ENCODE measurements around the gene MCCC1.
"Not testable (repeated sequence)": the region's sequence is repeated elsewhere in the genome, so short reads cannot be mapped to it uniquely, and the experiment has no call there.

Gene MCCC1

DNA sequence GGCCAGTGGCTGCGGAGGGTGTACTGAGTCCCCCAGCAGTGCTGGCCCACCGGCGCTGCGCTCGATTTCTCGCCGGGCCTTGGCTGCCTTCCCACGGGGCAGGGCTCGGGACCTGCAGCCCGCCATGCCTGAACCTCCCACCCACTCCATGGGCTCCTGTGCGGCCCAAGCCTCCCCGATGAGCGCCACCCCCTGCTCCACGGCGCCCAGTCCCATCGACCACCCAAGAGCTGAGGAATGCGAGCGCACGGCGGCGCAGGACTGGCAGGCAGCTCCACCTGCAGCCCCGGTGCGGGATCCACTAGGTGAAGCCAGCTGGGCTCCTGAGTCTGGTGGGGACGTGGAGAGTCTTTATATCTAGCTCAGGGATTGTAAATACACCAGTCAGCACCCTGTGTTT lies 1.7 kb upstream of the MCCC1 start:
- DNase-seq, result not testable (repeated sequence)

- DNase-seq, result no peak
These were observed 1.1 kb upstream of the MCCC1 start for GRCh38 chr3:183100376-183100775.

- no peak for DNase-seq
These were observed 525 bp upstream of the MCCC1 start for GRCh38 chr3:183099838-183100204.

GRCh38 chr3:183098536-183099025 lies 715 bp downstream of the MCCC1 start:
- no peak for DNase-seq

- DNase-seq, result no peak
These were observed 4.6 kb downstream of the MCCC1 start for GRCh38 chr3:183094711-183095110.

GRCh38 chr3:183092256-183092655 lies 7.0 kb downstream of the MCCC1 start:
- no peak for DNase-seq

DNA sequence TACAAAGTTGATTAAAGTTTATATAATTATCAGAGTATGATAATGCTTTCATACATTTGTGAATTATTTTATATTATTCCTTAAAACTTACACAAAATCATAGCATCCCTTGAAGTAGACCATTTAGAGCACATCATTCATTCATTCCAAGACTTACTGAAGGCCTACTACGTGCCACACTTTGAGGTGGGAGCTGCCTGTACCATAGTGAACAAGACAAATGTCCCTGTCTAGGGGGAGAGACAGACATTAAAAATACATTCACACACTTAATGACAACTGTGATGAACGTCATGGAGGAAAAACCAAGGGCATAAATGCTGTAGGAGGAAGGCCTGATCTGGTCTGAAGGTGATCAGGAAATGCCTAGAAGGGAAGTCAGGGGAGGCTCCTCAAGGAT lies 12.1 kb downstream of the MCCC1 start:
- DNase-seq, result no peak

- no peak for DNase-seq
These were observed 13.5 kb downstream of the MCCC1 start for GRCh38 chr3:183085634-183086390.

DNA sequence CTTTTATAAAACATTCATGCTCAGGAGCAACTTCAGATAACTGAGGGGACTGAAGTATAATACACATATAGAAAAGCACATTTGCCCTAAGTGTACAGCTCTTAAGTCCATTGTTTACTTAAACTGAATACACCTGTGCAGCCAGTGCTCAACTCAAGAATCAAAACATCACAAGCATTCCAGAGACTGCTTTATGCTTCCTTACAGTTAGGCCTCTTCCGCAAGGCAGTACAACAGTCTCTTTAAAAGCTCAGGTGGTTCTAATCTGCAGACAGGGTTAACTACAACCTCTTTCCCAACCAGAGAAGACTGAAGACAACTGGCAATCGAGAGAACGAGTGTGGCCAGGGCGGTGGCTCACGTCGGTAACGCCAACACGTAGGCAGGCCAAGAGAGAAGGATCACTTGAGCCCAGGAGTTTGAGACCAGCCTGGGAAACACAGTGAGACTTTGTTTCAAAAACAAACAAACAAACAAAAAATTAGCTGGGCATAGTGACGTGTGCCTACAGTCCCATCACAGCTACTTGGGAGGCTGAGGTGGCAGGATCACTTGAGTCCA lies 16.9 kb downstream of the MCCC1 start:
- DNase-seq, result no peak

DNA sequence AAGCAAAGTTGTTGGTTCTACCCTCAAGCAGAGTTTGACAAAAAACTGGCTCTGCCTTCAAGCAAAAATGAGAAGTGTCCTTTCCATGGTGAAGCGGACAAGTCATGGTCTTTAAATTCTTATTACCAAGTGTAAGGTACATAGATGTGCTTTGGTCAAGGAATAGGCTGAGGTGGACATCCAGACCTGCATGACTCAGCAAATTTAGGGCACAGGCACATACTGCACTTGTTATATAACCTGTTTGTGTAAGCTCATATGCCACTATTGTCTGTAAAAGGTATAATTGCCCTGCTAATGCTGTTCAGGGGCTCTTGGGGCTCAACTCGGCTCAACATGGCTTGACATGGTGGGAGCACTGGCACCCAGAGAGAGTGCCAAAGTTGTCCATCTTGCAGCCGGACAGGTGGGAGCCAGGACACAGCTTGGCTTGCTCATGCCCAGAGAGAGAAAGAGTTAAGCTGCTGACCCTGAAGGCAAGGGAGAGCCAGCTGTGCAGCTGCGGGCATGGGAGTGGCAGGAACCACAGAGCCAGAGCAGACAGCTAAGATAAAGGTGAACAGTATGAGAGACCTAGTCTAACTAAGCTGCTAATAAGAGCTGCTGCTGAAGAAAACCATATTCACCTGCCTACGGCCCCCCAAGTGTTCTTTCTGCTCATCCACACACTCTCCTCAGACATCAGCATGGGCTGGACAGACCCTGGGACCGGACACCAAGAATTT lies 17.7 kb downstream of the MCCC1 start:
- no peak for DNase-seq

- no peak for DNase-seq
These were observed 18.7 kb downstream of the MCCC1 start for GRCh38 chr3:183080628-183081027.

GRCh38 chr3:183074881-183075280 lies 24.4 kb downstream of the MCCC1 start:
- no peak for DNase-seq

- no peak for DNase-seq
These were observed 25.0 kb downstream of the MCCC1 start for GRCh38 chr3:183074261-183074660.

DNA sequence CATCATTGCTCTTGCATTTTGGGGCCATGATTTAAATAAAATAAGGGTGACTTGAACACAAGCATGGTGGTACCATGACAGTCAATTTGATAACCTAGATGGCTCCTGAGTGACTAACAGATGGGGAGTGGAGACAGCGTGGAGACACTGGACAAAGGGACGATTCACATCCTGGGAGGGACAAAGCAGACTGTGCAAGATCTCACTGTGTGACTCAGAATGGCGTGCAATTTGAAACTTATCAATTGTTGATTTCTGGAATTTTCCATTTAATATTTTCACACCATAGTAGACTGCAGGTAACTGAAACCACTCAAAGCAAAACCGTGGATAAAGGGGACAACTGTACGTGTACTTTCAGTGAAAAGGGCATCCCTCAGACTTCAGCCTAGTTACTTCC lies 25.5 kb downstream of the MCCC1 start:
- no peak for DNase-seq

DNA sequence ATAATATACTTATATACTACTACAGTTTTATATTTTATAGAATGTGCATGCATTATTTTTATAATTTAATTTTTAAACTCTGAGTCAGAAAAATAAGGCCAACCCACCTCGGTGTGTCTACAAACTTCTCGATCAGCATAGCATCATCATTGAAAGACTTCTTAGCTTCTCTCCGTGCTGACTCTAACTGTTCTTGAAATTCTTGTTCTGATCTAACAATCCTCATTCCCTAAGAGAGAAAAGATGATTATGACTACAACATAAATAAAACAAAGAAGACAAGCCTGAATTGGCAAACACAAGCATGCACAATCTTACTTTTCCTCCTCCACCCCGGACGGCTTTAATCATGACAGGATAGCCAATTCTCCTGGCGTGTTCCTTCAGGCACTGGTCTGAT lies 28.4 kb downstream of the MCCC1 start:
- no peak for DNase-seq

GRCh38 chr3:183069086-183069485 lies 30.2 kb downstream of the MCCC1 start:
- no peak for DNase-seq

DNA sequence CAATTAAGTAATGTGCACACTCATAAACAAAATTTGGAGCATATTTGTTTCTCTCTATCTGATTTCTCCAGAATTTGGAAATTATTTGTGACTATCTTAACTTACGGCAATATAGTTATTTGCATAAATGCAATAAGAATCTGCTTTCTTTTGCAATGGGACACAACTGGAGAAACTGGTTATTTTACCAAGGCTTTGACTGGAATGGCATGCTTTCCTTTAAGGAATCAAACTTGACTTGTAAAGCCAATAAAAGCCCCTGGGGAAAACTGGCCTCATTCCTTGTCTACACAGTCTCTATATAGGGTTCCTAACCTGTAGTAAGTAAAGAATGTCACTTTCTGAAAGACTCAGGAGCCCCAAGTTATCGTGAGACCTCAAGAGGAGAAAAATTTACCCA lies 32.4 kb downstream of the MCCC1 start:
- not testable (repeated sequence) for DNase-seq

GRCh38 chr3:183064475-183064874 lies 34.8 kb downstream of the MCCC1 start:
- DNase-seq, result no peak

GRCh38 chr3:183061391-183062172 lies 37.7 kb downstream of the MCCC1 start:
- no peak for DNase-seq

DNA sequence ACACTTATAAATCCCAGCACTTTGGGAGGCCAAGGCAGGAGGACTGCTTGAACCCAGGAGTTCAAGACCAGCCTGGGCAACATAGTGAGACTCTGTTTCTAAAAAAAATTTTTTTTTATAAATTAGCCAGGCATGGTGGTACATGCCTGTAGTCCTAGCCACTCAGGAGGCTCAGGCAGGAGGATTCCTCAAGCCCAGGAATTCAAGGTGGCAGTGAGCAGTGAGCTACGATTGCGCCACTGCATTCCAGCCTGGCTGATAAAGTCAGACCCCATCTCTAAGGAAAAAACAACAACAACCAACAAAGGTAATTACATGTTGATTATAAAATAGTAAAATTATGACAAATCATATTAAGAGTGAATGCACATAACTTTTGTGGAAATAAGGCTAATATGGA lies 40.9 kb downstream of the MCCC1 start:
- no peak for DNase-seq

DNA sequence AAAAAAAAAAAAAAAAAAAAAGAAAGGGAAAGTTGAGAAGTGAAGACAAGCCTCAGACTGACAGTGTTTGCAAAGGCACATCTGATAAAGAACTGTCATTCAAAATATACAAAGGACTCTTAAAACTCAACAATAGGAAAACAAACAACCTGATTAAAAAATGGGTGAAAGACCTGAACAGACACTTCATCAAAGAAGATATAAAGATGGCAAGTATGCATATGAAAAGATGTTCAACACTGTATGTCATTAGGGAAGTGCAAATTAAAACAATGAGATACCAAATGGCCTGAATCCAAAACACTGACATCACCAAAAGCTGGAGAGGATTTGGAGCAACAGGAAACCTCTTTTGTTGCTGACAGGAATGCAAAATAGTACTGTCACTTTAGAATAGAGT lies 48.6 kb downstream of the MCCC1 start:
- no peak for DNase-seq

- no peak for DNase-seq
These were observed 52.4 kb downstream of the MCCC1 start for GRCh38 chr3:183046883-183047282.

GRCh38 chr3:183044547-183045229 lies 54.6 kb downstream of the MCCC1 start:
- no peak for DNase-seq

Data from NCI-H2171 treated with DMSO at 0.1 percent for 48 hours (cell line).